Measurements from ENCODE around the gene CLPSL1.

CLPSL1 gene

DNA sequence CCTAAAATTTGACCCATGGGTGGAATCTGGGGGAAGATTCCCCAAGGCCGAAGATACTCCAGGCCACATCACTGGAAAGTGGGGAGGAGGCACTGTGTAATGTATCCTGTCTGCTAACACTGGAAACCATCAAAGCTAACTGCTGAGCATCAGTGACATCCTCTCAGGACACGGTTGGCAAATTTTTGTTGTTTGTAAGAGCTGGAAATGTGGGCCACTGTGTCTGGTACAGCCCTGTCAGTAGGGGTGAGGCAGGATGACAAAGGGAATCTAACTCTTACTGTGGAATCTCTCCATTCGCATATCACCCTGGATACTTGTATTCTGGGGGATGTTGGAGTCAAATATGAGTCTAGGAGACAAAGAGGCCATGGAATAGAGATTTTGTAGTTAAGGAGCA, 21.4 kb upstream of the CLPSL1 start:
- no peak for DNase-seq

DNA sequence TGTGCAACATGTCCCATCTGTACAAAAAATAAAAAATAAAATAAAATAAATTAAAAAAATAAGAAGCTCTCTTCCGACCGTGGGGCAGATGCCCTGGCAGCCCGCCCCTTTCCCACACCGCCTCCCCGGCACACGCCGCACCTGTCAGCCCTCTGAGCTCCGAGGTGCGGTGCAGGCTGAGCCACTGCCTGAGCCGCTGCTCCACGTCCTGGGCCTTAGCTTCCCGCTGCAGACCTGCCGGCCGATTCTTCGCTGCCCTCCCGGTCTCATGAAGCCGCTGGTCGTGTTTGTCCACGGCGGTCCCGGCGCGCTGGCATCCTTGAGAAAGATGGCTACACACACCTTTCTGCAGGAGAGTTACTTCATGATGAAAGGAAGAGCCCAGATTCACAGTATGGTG, 15.1 kb upstream of the CLPSL1 start:
- DNase-seq, result no peak

- no peak for DNase-seq
These were observed 11.6 kb upstream of the CLPSL1 start for GRCh38 chr6:35769211-35769610.

- DNase-seq, result no peak
These were observed 9.5 kb upstream of the CLPSL1 start for GRCh38 chr6:35771343-35771627.

DNA sequence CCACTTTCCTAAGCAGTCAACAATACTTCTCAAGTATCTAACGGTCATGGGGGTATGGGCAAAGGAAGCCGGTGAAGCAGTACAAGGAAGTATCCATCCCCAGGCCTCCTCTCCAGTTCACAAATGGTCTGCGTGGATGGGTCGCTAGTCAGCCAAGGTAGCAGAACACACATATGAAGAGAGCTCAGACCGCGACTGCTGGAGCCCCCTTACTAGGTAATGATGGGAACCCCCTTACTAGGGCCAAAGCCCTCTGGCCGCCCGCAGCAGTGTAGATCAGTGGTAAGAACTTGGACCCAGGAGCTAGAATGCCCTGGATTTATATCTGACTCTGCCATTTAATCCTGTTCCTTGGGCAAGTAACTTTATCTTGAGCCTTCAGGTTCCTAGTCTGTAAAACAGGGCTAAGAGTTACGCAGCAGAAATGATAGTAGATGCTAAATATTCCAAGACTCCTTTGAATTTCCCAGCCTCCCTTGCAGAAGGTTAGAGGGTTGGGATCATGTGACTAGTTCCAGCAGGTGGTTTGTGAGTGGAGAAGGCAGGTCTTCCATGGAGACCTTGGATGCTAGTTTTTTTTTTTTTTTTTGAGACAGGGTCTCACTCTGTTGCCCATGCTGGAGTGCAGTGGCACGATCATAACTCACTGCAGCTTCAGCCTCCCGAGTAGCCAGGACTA, 6.6 kb upstream of the CLPSL1 start:
- no peak for DNase-seq

DNA sequence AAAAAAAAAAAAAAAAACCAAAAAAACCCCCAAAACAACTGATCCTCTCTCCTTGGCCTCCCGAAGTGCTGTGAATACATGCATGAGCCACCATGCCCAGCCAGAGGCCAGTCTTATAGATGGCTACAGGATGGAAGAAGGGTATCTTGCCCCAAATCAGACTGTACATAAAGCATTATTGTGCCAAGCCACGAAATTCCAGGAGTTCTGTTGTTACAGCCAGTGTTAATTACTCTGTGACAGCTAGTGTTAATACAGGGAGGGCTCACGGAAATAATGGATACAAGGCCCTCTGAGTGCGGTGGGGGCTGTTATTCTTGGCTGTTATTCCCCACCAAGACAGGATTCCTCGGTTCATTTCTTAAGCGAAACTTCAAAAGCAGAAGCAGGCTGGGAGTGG, 5.8 kb upstream of the CLPSL1 start:
- no peak for DNase-seq

DNA sequence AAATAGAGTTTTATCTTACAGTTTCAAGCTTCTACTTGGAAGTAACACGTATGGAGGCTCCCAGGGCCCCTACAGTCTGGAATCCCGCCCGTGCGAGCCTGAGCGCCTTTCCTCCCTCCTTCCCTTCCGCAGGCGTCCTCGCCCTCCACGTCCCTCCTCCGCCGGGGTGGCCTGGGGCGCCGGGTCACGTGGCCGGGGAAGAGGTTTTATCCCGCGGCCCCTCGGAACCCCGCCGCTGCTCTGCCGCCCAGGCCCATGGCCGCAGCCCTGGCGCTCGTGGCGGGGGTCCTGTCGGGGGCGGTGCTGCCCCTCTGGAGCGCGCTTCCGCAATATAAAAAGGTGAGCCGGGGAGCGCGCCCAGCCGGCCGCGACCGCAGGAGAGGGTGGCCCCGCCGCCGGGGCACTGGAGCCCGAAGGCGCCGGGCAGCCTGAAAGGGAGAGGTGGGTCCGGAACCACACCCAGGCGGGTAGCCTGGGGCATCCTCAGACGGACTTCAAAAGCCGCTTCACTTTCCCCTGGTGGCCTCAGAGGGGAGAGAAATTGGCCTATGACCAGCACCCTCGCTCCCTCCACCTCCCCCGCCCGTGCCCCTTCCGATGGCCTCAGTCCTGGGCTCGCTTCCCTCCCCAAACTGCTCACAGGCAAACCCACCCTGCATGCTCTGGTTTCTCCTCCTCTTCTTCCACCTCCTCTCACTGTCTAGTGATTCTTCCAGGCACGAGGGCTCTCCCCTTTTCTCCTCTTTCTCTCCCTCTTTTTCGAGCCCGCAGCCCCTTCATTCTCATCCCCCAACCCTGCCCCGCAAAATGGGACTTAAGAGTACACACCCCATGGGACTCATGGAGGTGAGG, 4.2 kb upstream of the CLPSL1 start, which contains the start of gene CLPSL2:
Gene CLPSL2, plus strand, starts transcription at position 235 of the 852 bp plus-strand sequence. Its CDS starts 21 bp downstream, at position 256.
- DNase-seq, result no peak

DNA sequence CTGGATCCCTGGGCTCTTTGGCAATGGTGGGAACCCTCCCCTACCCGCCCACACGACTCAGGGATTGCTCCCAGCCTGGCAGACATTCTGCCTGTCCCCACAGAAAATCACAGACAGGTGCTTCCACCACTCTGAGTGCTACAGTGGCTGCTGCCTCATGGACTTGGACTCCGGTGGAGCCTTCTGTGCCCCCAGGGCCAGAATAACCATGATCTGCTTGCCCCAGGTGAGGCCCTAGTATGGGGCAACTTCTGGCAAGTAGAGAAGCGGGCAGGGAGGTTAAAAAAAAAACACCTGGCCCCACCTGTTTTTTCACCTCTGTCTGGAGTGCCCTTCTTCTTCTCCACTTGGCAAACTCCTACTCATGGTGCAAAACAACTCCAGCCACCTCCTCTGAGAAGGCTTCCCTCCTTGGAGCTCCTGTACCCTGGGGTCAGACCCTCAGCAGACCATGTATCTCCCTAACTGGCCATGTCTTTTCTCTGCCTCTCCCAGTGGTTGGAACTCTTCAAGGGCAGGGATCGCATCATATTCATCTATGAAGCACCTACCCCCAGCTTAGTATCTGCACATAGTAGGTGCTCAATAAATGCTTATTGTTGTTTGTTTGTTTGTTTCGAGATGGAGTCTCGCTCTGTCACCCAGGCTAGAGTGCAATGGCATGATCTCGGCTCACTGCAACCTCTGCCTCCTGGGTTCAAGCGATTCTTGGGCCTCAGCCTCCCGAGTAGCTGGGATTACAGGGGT, 3.3 kb upstream of the CLPSL1 start:
- DNase-seq, result no peak

DNA sequence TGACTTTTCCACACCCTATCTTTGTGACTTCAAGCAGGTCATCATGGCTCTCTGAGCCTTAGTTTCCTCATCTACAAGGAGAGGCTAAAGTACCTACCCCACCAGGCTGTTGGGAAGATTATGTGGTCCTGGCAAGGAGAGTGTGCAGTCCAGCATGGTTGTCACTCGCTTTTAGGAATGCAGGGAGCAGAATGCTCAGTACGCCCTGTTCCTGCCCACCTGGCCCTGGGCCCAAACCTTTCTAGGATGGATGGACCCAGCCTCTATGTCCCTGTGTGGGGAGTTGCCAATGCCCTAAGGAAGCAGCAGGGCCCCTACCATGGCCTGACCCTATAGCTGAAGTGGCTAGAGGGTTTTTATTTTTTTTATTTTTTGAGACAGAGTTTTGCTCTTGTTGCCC, 2.4 kb upstream of the CLPSL1 start:
- no peak for DNase-seq

DNA sequence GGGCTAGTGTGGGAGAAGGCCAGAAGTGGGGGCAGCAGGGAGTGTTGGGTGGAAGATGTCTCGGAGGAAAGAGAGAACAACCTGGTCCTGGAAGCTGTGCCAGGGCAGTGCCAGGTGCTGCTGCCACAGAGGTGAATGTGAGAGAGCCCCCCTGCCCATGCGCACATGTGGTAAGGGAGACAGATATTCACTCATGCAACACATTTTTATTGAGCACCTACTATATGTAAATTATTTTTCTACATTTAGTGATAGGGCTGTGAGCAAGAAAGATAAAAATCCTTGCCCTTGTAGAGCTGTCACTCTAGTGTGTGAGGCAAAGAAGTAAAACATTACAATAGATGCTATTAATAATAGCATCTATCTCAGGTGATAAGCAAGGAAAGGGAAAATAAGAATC, 471 bp downstream of the CLPSL1 start:
- DNase-seq, result no peak

GRCh38 chr6:35782424-35782823, 1.6 kb downstream of the CLPSL1 start:
- no peak for DNase-seq

- no peak for DNase-seq
These were observed 3.4 kb downstream of the CLPSL1 start for GRCh38 chr6:35784200-35784599.

DNA sequence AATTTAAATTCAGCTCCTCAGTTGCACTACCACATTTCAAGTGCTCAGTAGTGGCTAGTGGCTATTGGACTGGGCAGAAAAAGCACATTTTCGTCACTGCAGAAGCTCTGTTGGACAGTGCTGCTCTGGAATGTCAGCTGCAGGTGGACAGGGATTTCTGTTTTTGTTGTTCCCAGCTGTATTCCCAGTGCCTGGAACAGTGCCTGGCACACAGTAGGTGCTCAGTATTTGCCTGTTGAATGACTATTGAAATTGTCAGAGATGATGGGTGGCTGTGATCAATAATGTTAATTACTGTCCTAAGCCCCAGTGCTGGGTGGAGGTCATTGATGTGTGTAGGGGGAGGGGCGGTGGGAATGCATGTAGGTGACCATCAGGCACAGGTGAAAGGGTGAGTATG, 5.5 kb downstream of the CLPSL1 start:
- DNase-seq, result no peak

DNA sequence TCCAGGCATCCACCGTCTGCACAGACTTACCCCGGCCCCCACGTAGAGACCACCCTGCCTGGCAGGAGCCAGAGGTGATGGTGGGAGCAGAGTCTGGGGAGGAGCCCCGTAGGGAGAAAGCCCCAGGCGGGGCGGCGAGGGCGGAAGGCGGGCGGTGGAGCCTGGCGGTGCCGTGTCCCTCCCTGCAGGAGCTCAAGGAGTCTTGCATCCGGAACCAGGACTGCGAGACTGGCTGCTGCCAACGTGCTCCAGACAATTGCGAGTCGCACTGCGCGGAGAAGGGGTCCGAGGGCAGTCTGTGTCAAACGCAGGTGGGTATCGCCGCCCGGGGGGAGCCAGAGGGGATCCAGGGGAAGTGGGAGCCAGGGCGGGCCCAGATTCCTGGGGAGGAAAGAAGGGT, 6.0 kb downstream of the CLPSL1 start:
- DNase-seq, result no peak

- no peak for DNase-seq
These were observed 6.7 kb downstream of the CLPSL1 start for GRCh38 chr6:35787266-35788218.

GRCh38 chr6:35788423-35788982, 7.7 kb downstream of the CLPSL1 start:
- no peak for DNase-seq

GRCh38 chr6:35790683-35791082, 9.9 kb downstream of the CLPSL1 start:
- no peak for DNase-seq

DNA sequence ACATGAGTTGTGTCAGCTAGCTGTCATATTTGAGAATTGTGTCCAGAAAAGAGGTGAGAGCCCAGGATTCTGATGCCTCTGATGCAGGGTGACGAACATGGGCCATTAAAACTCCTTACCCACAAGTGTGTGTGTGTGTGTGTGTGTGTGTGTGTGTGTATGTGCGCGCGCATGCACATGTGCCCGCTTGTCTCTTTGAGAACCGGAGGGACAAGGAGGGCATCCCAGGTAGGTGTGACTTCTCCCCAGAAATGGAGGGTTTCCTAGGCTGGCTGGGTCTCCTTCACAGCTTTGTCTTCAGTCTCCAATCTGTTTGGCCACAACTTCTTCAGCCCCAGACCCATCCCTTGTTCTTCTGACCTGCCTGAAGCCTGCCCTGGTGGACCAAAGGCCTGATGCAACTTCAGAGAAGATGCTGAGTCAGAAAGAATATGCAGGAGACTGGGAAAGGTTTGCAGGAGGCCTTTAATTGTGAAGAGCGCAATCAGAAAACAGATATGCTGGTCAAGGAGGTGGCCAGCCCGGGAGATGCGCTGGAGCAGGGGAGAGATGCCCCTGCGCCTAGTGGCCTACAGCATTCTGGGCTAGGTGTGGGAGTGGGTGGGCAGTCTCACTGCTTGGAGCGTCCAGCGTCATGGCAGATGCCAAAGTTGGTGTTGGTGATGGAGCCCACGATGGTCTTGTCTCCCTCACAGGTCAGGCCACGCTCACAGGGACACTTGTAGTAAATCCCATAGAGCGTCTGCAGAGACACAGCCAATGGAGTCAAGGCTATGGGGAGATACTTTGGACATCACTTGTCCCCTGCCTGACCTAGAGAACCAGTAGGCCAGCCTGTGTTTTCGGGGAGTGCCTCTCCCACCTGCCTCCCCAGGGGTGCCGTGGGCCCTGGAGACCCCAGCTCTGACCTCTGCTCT, 14.0 kb downstream of the CLPSL1 start:
- DNase-seq, result no peak

DNA sequence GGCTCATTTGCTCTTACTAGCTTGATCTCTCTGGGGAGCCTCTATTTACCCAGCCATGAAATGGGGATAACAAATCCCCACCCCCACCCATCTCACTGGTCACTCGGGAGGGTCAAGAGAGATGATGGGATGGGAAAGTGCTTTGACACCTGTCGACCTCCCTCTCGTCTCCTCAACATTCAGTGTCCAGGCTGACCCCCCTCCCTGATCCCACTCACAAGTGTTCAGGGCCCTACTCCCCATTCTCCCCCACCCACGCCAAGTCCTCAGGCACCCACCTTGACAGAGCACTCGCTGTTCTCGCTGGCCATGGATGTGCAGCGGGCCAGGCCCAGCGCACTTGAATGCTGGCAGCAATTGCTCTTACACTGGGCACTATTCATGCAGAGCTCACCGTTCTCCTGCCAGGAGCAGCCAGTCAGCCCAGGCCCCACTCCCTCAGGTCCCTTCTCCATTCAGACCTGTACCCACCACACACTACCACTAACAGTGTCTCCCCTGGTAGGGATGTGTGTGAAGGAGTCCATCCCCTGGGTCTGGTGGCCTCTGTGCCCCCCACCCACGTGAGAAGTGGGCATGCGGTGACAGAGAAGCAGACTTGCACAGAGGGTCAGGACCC, 14.7 kb downstream of the CLPSL1 start:
- DNase-seq, result no peak

DNA sequence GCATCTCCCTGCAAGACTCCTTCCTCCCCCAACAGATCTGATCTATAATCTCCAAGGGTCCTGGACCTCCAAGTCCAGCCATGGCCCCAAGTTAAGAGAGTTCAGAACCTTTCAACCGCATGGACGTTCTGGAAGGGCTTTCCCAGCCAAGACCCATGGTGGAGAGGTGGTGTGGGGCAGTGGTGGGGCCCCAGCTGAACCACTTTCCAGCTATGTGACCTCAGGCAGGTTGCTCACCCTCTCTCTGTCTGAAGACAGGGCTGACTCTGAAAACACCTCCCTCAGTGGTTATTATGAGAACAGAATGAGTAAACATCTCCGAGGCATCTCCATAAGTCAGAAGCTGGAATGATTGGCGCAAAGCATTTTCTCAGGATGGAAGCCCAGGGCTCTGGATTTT, 15.4 kb downstream of the CLPSL1 start:
- no peak for DNase-seq
